ENCODE measurements around the gene RIN1.
"Not testable (repeated sequence)": the region's sequence is repeated elsewhere in the genome, so short reads cannot be mapped to it uniquely, and the experiment has no call there.

The RIN1 gene

GRCh38 chr11:66334605-66335442 is 1.4 kb downstream of the RIN1 start:
- peak; percentile 28 to 40 for DNase-seq

GRCh38 chr11:66333896-66334604 is 2.2 kb downstream of the RIN1 start:
- DNase-seq, result no peak

GRCh38 chr11:66333220-66333877 is 2.9 kb downstream of the RIN1 start:
- no peak for DNase-seq

GRCh38 chr11:66332371-66333219 is 3.6 kb downstream of the RIN1 start:
- no peak for DNase-seq

- DNase-seq, result no peak
Observed at GRCh38 chr11:66331542-66332370, 4.5 kb downstream of the RIN1 start.

GRCh38 chr11:66330931-66331330 is 5.3 kb downstream of the RIN1 start:
- DNase-seq, result no peak

- no peak for DNase-seq
Observed at GRCh38 chr11:66329165-66329673, 7.0 kb downstream of the RIN1 start.

GRCh38 chr11:66328302-66329144 is 7.7 kb downstream of the RIN1 start:
- peak; percentile 42 to 83 for DNase-seq

- no peak for DNase-seq
Observed at GRCh38 chr11:66328031-66328301, 8.3 kb downstream of the RIN1 start.

- no peak for DNase-seq
Observed at GRCh38 chr11:66327171-66328030, 8.8 kb downstream of the RIN1 start.

GRCh38 chr11:66326261-66327111 is 9.7 kb downstream of the RIN1 start:
- DNase-seq, result no peak

GRCh38 chr11:66325263-66325671 is 11.0 kb downstream of the RIN1 start:
- DNase-seq, result no peak

GRCh38 chr11:66324664-66325063 is 11.6 kb downstream of the RIN1 start:
- no peak for DNase-seq

- no peak for DNase-seq
Observed at GRCh38 chr11:66323684-66324083, 12.6 kb downstream of the RIN1 start.

- no peak for DNase-seq
Observed at GRCh38 chr11:66322732-66323427, 13.4 kb downstream of the RIN1 start.

- DNase-seq, result no peak
Observed at GRCh38 chr11:66321606-66322005, 14.6 kb downstream of the RIN1 start.

- not testable (repeated sequence) for DNase-seq
Observed at GRCh38 chr11:66320748-66321147, 15.5 kb downstream of the RIN1 start.

GRCh38 chr11:66320289-66320688 is 15.9 kb downstream of the RIN1 start:
- DNase-seq, result not testable (repeated sequence)
